T-helper 17 cell (primary cell): Measurements from ENCODE around the gene LRTM2. TPM values are rescaled to one million over a fixed set of nuclear protein-coding genes. Genes with fewer than 3 reads are reported as not detected.

Experiments used
- ATAC-seq: fragments of 150-1000 bp; cut with Tn5 transposase; 2 replicates; pipeline ENCODE4 v1.10.0; 2021; ENCODE audit warnings: mild to moderate bottlenecking, moderate library complexity
- DNase-seq, 3 donors: peaks; one replicate each; pipeline versions ENCODE4 v3.0.0 to v3.0.0-alpha.2; 2020 to 2021
- H3K9me3 ChIP-seq: one replicate; pipeline ENCODE4 v1.7.0; 2013; ENCODE audit warnings: low read length, mild to moderate bottlenecking; ENCODE audit not compliant: control insufficient read depth, poor library complexity, severe bottlenecking
- H3K27ac Mint-ChIP-seq: one replicate; pipeline ENCODE4 v1.8.0; 2022; ENCODE audit warnings: mild to moderate bottlenecking, moderate library complexity, mixed read lengths
- H3K27me3 Mint-ChIP-seq: one replicate; pipeline ENCODE4 v1.8.0; 2022; ENCODE audit warnings: mixed read lengths
- H3K36me3 Mint-ChIP-seq: one replicate; pipeline ENCODE4 v1.8.0; 2022; ENCODE audit warnings: low read depth, mixed read lengths
- H3K4me1 Mint-ChIP-seq: one replicate; pipeline ENCODE4 v1.8.0; 2022; ENCODE audit warnings: mild to moderate bottlenecking, mixed read lengths
- H3K4me3 Mint-ChIP-seq: one replicate; pipeline ENCODE4 v1.8.0; 2022; ENCODE audit warnings: mild to moderate bottlenecking, moderate library complexity, mixed read lengths
- total RNA-seq, 4 donors: library from RNA in 2 of 4; stranded (reverse) in 2 of 4; gene quantifications; one replicate each; pipeline ENCODE4 v1.2.3 and lab custom pipeline; 2022 to 2026

LRTM2 gene
- total RNA-seq, 2 donors from 2014 or later = not detected

DNA sequence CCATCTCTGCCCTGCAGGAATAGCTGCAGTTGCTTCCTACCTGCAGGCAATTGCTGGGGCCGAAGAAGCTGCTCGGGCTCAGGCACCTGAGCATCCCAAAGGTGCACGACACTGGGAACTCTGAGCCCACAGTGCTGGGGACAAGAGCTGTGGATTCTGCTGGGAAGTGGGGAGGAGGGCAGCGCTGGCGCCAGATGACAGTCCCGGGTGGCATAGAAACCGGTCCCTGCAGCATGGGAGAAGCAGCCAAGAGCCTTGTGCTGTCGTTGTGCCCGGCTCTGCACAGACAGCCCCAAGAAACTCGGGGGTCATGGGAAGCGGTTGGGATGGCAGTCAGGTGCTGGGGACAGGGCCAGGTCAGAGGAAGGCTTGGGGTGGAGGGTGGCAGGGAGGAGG lies 529 bp downstream of the LRTM2 start:
- DNase-seq (no peak), ATAC-seq (no peak)
- H3K4me3 Mint-ChIP-seq = no peak overlapping the region
- H3K27ac Mint-ChIP-seq = no peak overlapping the region
- H3K36me3 Mint-ChIP-seq = peaks cover 6% of the 10 kb centered on the region
- H3K4me1 Mint-ChIP-seq = peaks cover 7% of the 10 kb centered on the region
- H3K27me3 Mint-ChIP-seq = peaks cover 50% of the 10 kb centered on the region
- H3K9me3 ChIP-seq = no peaks in the 10 kb centered on the region

- H3K4me3 Mint-ChIP-seq = no peak overlapping the region
- peaks cover 7% of the 10 kb centered on the region for H3K4me1 Mint-ChIP-seq
- peaks cover 44% of the 10 kb centered on the region for H3K27me3 Mint-ChIP-seq
- peaks cover 6% of the 10 kb centered on the region for H3K36me3 Mint-ChIP-seq
- no peaks in the 10 kb centered on the region for H3K9me3 ChIP-seq
- no peak overlapping the region for H3K27ac Mint-ChIP-seq
- DNase-seq (no peak), ATAC-seq (no peak)
Measured at GRCh38 chr12:1821805-1822204, 1.4 kb downstream of the LRTM2 start.

DNA sequence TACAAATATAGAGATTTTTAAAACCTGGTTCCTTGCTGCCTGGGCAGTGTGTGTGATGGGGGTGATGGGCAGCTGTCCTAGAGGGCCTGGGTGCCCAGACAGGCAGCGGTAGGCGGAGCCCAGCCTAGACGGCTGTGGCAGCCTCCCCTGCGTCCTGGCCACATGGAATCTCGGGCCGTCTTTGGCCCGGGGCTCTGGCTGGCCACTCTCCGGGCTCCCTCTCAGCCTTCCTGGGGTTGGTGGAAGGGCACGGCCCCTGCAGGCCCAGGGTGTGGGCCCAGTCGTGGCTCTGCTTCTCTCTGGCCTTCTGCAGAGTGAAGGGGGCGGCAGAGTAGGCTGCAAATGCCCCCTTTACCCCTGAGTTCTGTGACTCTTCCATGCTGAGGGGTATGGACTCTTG lies 2.3 kb downstream of the LRTM2 start:
- peaks cover 7% of the 10 kb centered on the region for H3K4me1 Mint-ChIP-seq
- no peak overlapping the region for H3K4me3 Mint-ChIP-seq
- peaks cover 44% of the 10 kb centered on the region for H3K27me3 Mint-ChIP-seq
- H3K9me3 ChIP-seq = no peaks in the 10 kb centered on the region
- H3K36me3 Mint-ChIP-seq = peaks cover 6% of the 10 kb centered on the region
- no peak overlapping the region for H3K27ac Mint-ChIP-seq
- ATAC-seq = no peak
- no peak for DNase-seq

DNA sequence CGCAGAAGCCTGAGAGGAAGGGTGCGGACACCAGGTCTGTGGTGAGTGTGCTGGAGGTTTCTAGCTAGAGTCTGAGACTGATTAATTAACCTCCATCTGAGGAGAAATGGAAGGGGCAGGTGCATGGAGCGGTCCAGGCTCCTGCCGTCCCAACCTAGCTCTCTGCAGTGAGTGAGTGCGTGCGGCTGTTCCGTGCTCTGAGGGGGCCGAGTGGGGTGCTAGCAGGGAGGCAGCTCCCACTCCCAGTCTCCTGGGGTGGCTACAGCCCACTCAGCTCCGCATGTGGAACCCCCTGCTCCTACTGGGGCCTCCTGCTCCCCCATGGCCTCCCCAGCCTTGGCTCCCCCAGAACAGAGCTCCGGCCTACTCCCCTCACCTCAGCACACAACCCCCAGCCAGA lies 2.9 kb downstream of the LRTM2 start:
- Mint-ChIP-seq H3K4me1 (peaks cover 7% of the 10 kb centered on the region), H3K27me3 (peaks cover 44% of the 10 kb centered on the region), H3K36me3 (peaks cover 6% of the 10 kb centered on the region), H3K27ac (no peak overlapping the region), H3K4me3 (no peak overlapping the region)
- no peak for DNase-seq
- no peak for ATAC-seq
- no peaks in the 10 kb centered on the region for H3K9me3 ChIP-seq

DNA sequence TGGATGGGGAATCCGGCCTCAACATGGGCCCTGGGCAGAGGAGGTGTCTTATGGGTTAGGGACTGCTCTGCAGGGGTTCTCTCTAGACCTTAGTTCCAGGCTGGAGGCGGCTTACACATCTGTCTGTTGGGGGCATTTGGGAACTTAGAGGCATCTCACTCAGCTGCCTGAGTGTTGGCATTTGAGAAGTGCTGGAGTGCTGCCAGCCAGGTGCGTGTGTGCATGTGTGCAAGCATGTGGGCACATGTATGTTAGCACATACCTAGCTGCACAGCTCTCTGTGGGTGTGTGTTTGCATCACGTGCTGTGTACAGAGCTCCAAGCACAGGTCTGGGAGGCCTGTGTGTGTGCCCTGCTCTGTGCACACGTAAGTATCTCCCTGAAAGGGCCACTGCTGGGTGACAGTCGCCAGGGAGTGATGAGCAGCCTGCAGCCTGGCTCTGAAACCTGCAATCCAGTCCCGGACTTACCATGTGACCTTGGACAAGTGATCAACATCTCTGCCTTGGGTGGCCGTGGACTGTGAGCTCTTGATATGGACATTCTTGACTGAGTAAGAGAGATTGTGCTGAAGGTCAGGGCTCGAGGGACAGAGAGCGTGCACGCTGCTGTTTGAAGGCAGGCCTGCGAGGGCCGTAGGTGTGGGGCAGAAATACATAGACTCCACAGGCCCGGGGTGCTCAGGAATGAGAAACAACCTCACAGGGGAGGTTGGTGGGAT lies 5.2 kb downstream of the LRTM2 start:
- H3K27me3 Mint-ChIP-seq = peaks cover 41% of the 10 kb centered on the region

GRCh38 chr12:1826401-1826800 lies 6.0 kb downstream of the LRTM2 start:
- peaks cover 40% of the 10 kb centered on the region for H3K27me3 Mint-ChIP-seq
- peaks cover 3% of the 10 kb centered on the region for H3K36me3 Mint-ChIP-seq
- ATAC-seq (no peak), DNase-seq (no peak)
- no peak overlapping the region for H3K4me3 Mint-ChIP-seq
- H3K27ac Mint-ChIP-seq = no peak overlapping the region
- H3K4me1 Mint-ChIP-seq = no peaks in the 10 kb centered on the region
- no peaks in the 10 kb centered on the region for H3K9me3 ChIP-seq

More for the DNA sequence above, 5.2 kb downstream of the LRTM2 start:
- H3K4me1 Mint-ChIP-seq = peaks cover under 1% of the 10 kb centered on the region
- no peak overlapping the region for H3K27ac Mint-ChIP-seq
- ATAC-seq (no peak), DNase-seq (no peak)
- H3K36me3 Mint-ChIP-seq = peaks cover 3% of the 10 kb centered on the region
- H3K4me3 Mint-ChIP-seq = no peak overlapping the region
- H3K9me3 ChIP-seq = no peaks in the 10 kb centered on the region

DNA sequence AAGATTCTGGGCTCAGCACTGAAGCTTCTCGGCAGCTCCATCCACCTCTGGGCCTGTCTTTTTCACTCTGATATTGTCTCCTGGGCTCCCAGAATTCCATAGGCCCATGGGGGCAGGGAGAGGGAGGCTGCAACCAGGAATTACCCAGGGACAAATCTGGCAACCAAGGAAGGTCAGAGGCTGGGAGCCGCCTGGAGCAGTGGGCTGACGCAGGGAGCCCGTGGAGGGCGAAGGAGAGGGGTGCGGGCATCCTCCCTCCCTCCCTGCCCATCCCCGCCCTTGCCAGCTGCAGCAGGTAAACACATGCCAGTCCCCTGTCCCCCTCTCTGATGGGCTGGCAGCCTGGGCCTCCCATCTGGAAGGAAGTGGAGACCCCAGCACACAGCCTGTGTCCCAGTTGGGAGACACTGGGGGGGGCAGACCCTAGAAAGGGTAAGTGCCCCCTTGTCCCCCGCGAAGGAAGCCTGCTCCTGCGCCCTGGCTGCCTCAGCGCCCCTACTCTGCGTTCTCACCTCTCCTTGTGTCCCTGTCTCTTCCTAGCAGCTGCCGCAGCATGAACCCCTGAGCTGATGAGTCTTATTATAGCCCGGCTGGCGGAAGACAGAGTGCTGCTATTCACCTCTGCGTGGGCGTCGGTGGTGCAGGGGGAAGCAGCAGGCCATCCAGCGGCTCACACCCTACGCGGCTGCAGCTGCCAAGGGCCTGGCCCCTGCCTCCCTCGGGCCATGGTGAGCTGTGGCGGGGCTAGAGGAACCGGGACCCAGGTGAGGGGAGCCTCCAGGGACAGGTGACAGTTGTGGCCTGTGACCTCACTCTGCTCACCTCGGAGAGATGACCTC lies 6.7 kb downstream of the LRTM2 start:
- H3K4me1 Mint-ChIP-seq = no peaks in the 10 kb centered on the region
- H3K36me3 Mint-ChIP-seq = peaks cover 3% of the 10 kb centered on the region
- H3K4me3 Mint-ChIP-seq = no peak overlapping the region

GRCh38 chr12:1827826-1828805 lies 7.8 kb downstream of the LRTM2 start:
- H3K36me3 Mint-ChIP-seq = peaks cover under 1% of the 10 kb centered on the region
- DNase-seq = no peak

More for the DNA sequence above, 6.7 kb downstream of the LRTM2 start:
- no peaks in the 10 kb centered on the region for H3K9me3 ChIP-seq
- Mint-ChIP-seq H3K27ac (no peak overlapping the region), H3K27me3 (peaks cover 37% of the 10 kb centered on the region)
- DNase-seq = no peak
- no peak for ATAC-seq

DNA sequence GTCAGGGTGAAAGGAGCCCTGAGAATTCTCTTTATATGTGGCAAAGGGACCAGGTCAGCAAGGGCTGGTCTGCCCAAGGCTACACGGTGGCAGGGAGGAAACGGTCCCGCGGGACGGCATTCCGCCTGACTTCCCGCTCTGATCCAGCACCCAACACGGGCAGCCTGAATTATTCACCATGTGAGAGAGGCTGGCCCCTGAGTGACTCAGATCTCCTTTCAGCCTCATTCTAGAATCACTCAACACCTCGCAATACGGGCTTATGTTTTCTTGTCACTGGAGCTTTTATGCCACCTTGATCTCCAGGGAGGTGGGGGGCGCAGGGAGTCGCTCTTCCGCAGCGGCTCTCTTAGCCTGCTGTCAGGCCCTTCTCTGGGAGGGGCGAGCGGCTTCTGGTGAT lies 8.5 kb downstream of the LRTM2 start:
- H3K9me3 ChIP-seq = no peaks in the 10 kb centered on the region
- DNase-seq (no peak), ATAC-seq (no peak)
- Mint-ChIP-seq H3K36me3 (no peaks in the 10 kb centered on the region), H3K27ac (no peak overlapping the region), H3K4me1 (no peaks in the 10 kb centered on the region), H3K27me3 (peaks cover 38% of the 10 kb centered on the region), H3K4me3 (no peak overlapping the region)

More at GRCh38 chr12:1827826-1828805, 7.8 kb downstream of the LRTM2 start:
- H3K4me3 Mint-ChIP-seq = no peak overlapping the region
- no peak overlapping the region for H3K27ac Mint-ChIP-seq
- no peak for ATAC-seq
- no peaks in the 10 kb centered on the region for H3K9me3 ChIP-seq
- H3K27me3 Mint-ChIP-seq = peaks cover 33% of the 10 kb centered on the region
- H3K4me1 Mint-ChIP-seq = no peaks in the 10 kb centered on the region

DNA sequence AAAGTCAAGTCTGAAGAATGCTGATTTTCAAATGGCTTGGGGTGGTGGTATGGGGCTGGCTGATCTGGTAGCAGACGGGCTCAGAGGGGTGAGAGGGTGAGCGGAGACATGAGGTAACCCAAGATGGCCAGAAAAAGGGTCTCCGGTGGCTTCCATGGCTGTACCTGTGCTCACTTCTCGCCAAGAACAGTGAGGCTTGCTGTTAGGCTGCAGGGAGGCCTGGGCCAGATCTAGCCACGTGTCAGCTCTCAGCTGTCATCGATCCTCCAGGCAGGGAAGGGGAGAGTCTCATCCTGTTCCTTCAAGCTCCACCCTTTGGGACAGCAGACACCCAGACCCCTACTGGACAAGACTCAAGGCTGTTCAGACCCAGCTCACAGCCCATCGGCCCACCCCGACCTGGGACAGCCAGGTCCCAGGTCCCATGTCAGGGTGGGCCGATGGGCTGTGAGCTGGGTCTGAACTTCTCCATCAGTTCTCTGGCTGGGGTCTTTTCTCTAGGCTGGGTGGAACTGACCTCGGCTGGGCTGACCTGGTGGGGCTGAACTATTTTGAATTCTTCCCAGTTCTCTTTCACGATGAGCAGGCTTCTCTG lies 9.0 kb downstream of the LRTM2 start:
- no peaks in the 10 kb centered on the region for H3K36me3 Mint-ChIP-seq
- no peak overlapping the region for H3K4me3 Mint-ChIP-seq
- no peak overlapping the region for H3K27ac Mint-ChIP-seq
- H3K9me3 ChIP-seq = no peaks in the 10 kb centered on the region
- H3K4me1 Mint-ChIP-seq = no peaks in the 10 kb centered on the region
- DNase-seq (no peak), ATAC-seq (no peak)
- peaks cover 41% of the 10 kb centered on the region for H3K27me3 Mint-ChIP-seq

DNA sequence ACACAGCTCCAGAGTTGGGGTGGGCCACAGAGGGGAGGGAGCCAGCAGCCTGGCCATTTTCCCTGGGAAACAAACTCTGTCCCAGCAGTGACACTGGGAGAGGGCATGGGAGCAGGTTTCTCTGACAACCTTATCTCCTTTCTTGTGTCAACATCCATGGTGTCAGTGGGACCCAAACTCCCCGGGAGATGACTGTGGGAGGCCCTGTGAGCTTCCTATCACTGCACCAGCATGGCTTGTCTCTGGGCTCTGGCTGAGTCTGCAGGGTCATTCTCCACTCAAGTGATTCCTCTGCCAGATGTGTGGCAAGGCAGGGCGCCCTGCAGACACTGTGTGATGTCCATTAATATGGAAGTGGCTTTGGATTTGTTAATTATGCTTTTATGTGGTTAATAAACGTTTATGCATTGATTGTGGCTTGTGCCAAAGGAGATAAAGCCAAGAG lies 10.1 kb downstream of the LRTM2 start:
- no peak for ATAC-seq
- peaks cover 5% of the 10 kb centered on the region for H3K4me1 Mint-ChIP-seq
- H3K4me3 Mint-ChIP-seq = no peak overlapping the region
- H3K27ac Mint-ChIP-seq = no peak overlapping the region
- H3K27me3 Mint-ChIP-seq = peaks cover 47% of the 10 kb centered on the region
- H3K36me3 Mint-ChIP-seq = no peaks in the 10 kb centered on the region
- no peak for DNase-seq
- no peaks in the 10 kb centered on the region for H3K9me3 ChIP-seq

DNA sequence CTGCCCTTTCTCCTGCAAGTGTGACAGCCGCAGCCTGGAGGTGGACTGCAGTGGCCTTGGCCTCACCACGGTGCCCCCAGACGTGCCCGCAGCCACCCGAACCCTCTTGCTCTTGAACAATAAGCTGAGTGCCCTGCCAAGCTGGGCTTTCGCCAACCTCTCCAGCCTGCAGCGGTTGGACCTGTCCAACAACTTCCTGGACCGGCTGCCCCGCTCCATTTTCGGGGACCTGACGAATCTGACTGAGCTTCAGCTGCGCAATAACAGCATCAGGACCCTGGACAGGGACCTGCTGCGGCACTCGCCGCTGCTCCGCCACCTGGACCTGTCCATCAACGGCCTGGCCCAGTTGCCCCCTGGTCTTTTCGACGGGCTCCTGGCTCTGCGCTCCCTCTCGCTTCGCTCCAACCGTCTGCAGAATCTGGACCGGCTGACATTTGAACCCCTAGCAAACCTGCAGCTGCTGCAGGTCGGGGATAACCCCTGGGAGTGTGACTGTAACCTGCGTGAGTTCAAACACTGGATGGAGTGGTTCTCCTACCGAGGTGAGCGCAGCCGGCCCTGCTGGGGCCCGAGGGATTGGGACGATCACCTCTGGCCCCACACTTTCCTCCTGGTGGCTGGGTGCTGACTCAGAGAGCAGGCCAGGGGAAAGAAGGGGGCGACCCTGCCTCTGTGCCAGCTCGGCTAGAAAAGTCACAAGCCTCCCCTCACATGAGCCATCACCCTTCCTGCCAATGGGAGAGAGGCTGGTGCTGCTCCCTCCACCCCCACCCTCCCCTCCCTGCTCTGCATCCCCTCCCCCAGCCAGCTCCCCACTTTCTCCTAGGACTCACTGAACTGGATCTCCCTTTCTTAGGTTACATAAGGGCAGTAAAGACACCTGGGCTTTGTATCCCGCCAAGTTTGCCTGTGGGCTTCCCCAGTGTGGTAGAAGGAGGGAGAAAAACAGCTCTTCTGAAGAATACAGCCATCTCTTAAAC lies 10.9 kb downstream of the LRTM2 start:
- no peak for ATAC-seq

More for the DNA sequence above, 10.9 kb downstream of the LRTM2 start:
- no peak for DNase-seq
- Mint-ChIP-seq H3K4me1 (peaks cover 5% of the 10 kb centered on the region), H3K27me3 (peaks cover 47% of the 10 kb centered on the region), H3K36me3 (no peaks in the 10 kb centered on the region), H3K27ac (no peak overlapping the region), H3K4me3 (no peak overlapping the region)
- H3K9me3 ChIP-seq = no peaks in the 10 kb centered on the region
